BLaER1 (cell line): ENCODE results near the gene OPCML.

Source experiments
- H3K27ac ChIP-seq: shearing (Covaris generic); formaldehyde crosslinking; 2 replicates; pipeline ENCODE4 v1.8.1; 2022
- H3K27me3 ChIP-seq: shearing (Covaris generic); formaldehyde crosslinking; 2 replicates; pipeline ENCODE4 v1.8.1; 2022
- H3K36me3 ChIP-seq: shearing (Covaris generic); formaldehyde crosslinking; 2 replicates; pipeline ENCODE4 v1.8.1; 2022
- H3K4me1 ChIP-seq: shearing (Covaris generic); formaldehyde crosslinking; 2 replicates; pipeline ENCODE4 v1.8.1; 2022
- H3K4me2 ChIP-seq: shearing (Covaris generic); formaldehyde crosslinking; 2 replicates; pipeline ENCODE4 v1.8.1; 2022
- H3K4me3 ChIP-seq: shearing (Covaris generic); formaldehyde crosslinking; 2 replicates; pipeline ENCODE4 v1.8.1; 2022
- H3K9ac ChIP-seq: shearing (Covaris generic); formaldehyde crosslinking; 2 replicates; pipeline ENCODE4 v1.8.1; 2022
- H3K9me3 ChIP-seq: shearing (Covaris generic); formaldehyde crosslinking; 2 replicates; pipeline ENCODE4 v1.8.1; 2022
- H4K20me1 ChIP-seq: shearing (Covaris generic); formaldehyde crosslinking; 2 replicates; pipeline ENCODE4 v1.8.1; 2022
- Cebpa-rat ChIP-seq: shearing (Covaris generic); IDR thresholded peaks from 2 replicates; pipeline ENCODE4 v1.8.1; 2022

The OPCML gene

GRCh38 chr11:132999516-132999915 is 532.8 kb downstream of the OPCML start:
- no peaks in the 10 kb centered on the region for H3K27me3 ChIP-seq
- H3K4me3 ChIP-seq, result no peak overlapping the region
- H3K4me2 ChIP-seq, result no peak overlapping the region
- 0 out of 2 replicates have a peak, but pooled peaks cover 2% of the 10 kb centered on the region for H3K9me3 ChIP-seq
- H3K4me1 ChIP-seq, result no peaks in the 10 kb centered on the region
- H3K27ac ChIP-seq, result no peak overlapping the region
- H3K36me3 ChIP-seq, result no peaks in the 10 kb centered on the region
- no peak overlapping the region for H3K9ac ChIP-seq
- no peak for TF ChIP-seq Cebpa-rat
- H4K20me1 ChIP-seq, result no peaks in the 10 kb centered on the region

- Histone ChIP-seq H3K4me2 (no peak overlapping the region), H3K4me3 (no peak overlapping the region), H4K20me1 (no peaks in the 10 kb centered on the region), H3K27me3 (no peaks in the 10 kb centered on the region), H3K4me1 (no peaks in the 10 kb centered on the region), H3K9ac (no peak overlapping the region), H3K9me3 (no peaks in the 10 kb centered on the region), H3K27ac (no peak overlapping the region), H3K36me3 (no peaks in the 10 kb centered on the region)
- no peak for TF ChIP-seq Cebpa-rat
Observed at GRCh38 chr11:132999031-132999430, 533.3 kb downstream of the OPCML start.

GRCh38 chr11:132997396-132997795 is 534.9 kb downstream of the OPCML start:
- Histone ChIP-seq H3K27me3 (no peaks in the 10 kb centered on the region), H3K27ac (no peak overlapping the region), H3K4me3 (no peak overlapping the region), H3K4me1 (no peaks in the 10 kb centered on the region), H3K9ac (no peak overlapping the region), H3K4me2 (no peak overlapping the region), H3K9me3 (no peaks in the 10 kb centered on the region), H4K20me1 (no peaks in the 10 kb centered on the region), H3K36me3 (no peaks in the 10 kb centered on the region)
- no peak for TF ChIP-seq Cebpa-rat

- no peak overlapping the region for H3K4me3 ChIP-seq
- H3K9me3 ChIP-seq, result no peaks in the 10 kb centered on the region
- H3K36me3 ChIP-seq, result no peaks in the 10 kb centered on the region
- H3K4me1 ChIP-seq, result no peaks in the 10 kb centered on the region
- no peak overlapping the region for H3K27ac ChIP-seq
- H3K9ac ChIP-seq, result no peak overlapping the region
- no peak for TF ChIP-seq Cebpa-rat
- H3K4me2 ChIP-seq, result no peak overlapping the region
- no peaks in the 10 kb centered on the region for H4K20me1 ChIP-seq
- no peaks in the 10 kb centered on the region for H3K27me3 ChIP-seq
Observed at GRCh38 chr11:132994966-132995365, 537.3 kb downstream of the OPCML start.

- no peak for TF ChIP-seq Cebpa-rat
- no peak overlapping the region for H3K4me2 ChIP-seq
- no peaks in the 10 kb centered on the region for H3K36me3 ChIP-seq
- H3K9me3 ChIP-seq, result no peaks in the 10 kb centered on the region
- no peak overlapping the region for H3K4me3 ChIP-seq
- H4K20me1 ChIP-seq, result no peaks in the 10 kb centered on the region
- H3K4me1 ChIP-seq, result no peaks in the 10 kb centered on the region
- no peak overlapping the region for H3K9ac ChIP-seq
- H3K27me3 ChIP-seq, result no peaks in the 10 kb centered on the region
- H3K27ac ChIP-seq, result no peak overlapping the region
Observed at GRCh38 chr11:132993991-132994502, 538.3 kb downstream of the OPCML start.

- no peaks in the 10 kb centered on the region for H3K9me3 ChIP-seq
- no peaks in the 10 kb centered on the region for H3K4me1 ChIP-seq
- H3K4me2 ChIP-seq, result no peak overlapping the region
- no peak overlapping the region for H3K9ac ChIP-seq
- TF ChIP-seq Cebpa-rat, result no peak
- no peak overlapping the region for H3K27ac ChIP-seq
- no peaks in the 10 kb centered on the region for H3K27me3 ChIP-seq
- no peaks in the 10 kb centered on the region for H3K36me3 ChIP-seq
- no peaks in the 10 kb centered on the region for H4K20me1 ChIP-seq
- H3K4me3 ChIP-seq, result no peak overlapping the region
Observed at GRCh38 chr11:132992838-132993631, 539.3 kb downstream of the OPCML start.

- Histone ChIP-seq H3K9me3 (no peaks in the 10 kb centered on the region), H4K20me1 (no peaks in the 10 kb centered on the region), H3K27ac (no peak overlapping the region), H3K36me3 (no peaks in the 10 kb centered on the region), H3K27me3 (no peaks in the 10 kb centered on the region), H3K9ac (no peak overlapping the region), H3K4me1 (no peaks in the 10 kb centered on the region), H3K4me3 (no peak overlapping the region), H3K4me2 (no peak overlapping the region)
- TF ChIP-seq Cebpa-rat, result no peak
Observed at GRCh38 chr11:132988411-132988810, 543.9 kb downstream of the OPCML start.

GRCh38 chr11:132987936-132988335 is 544.4 kb downstream of the OPCML start:
- no peak for TF ChIP-seq Cebpa-rat
- H3K9me3 ChIP-seq, result no peaks in the 10 kb centered on the region
- H4K20me1 ChIP-seq, result no peaks in the 10 kb centered on the region
- no peak overlapping the region for H3K27ac ChIP-seq
- H3K4me3 ChIP-seq, result no peak overlapping the region
- no peaks in the 10 kb centered on the region for H3K4me1 ChIP-seq
- no peaks in the 10 kb centered on the region for H3K36me3 ChIP-seq
- H3K27me3 ChIP-seq, result no peaks in the 10 kb centered on the region
- no peak overlapping the region for H3K9ac ChIP-seq
- no peak overlapping the region for H3K4me2 ChIP-seq

GRCh38 chr11:132983641-132983978 is 548.7 kb downstream of the OPCML start:
- Histone ChIP-seq H3K36me3 (no peaks in the 10 kb centered on the region), H3K4me3 (no peak overlapping the region), H3K9ac (no peak overlapping the region), H3K27ac (no peak overlapping the region), H3K4me2 (no peak overlapping the region), H3K9me3 (no peaks in the 10 kb centered on the region), H4K20me1 (no peaks in the 10 kb centered on the region), H3K4me1 (no peaks in the 10 kb centered on the region), H3K27me3 (no peaks in the 10 kb centered on the region)
- TF ChIP-seq Cebpa-rat, result no peak

GRCh38 chr11:132982772-132983640 is 549.3 kb downstream of the OPCML start:
- H4K20me1 ChIP-seq, result no peaks in the 10 kb centered on the region
- no peaks in the 10 kb centered on the region for H3K4me1 ChIP-seq
- no peak overlapping the region for H3K9ac ChIP-seq
- no peaks in the 10 kb centered on the region for H3K27me3 ChIP-seq
- H3K4me3 ChIP-seq, result no peak overlapping the region
- H3K27ac ChIP-seq, result no peak overlapping the region
- H3K4me2 ChIP-seq, result no peak overlapping the region
- H3K9me3 ChIP-seq, result no peaks in the 10 kb centered on the region
- no peaks in the 10 kb centered on the region for H3K36me3 ChIP-seq
- TF ChIP-seq Cebpa-rat, result no peak
